Fibroblast of lung (primary cell): ENCODE data around the gene VTCN1. TPM values are rescaled to one million over a fixed set of nuclear protein-coding genes. Genes with fewer than 3 reads are reported as not detected.

ENCODE experiments used
- DNase-seq, 2 donors: peaks; one replicate each; pipeline versions ENCODE4 v3.0.0 to v3.0.0-alpha.2; 2010; ENCODE audit warnings: low read depth in 2 of 2
- H2AFZ ChIP-seq: 2 replicates; pipeline ENCODE4 v1.5.1; 2012; ENCODE audit warnings: low read length, control low read depth, inconsistent platforms
- H3K27ac ChIP-seq: 2 replicates; pipeline ENCODE4 v1.5.1; 2011; ENCODE audit warnings: low read length, control low read depth; ENCODE audit not compliant: insufficient read depth
- H3K27me3 ChIP-seq: 2 replicates; pipeline ENCODE4 v1.5.1; 2011; ENCODE audit warnings: mild to moderate bottlenecking, low read length; ENCODE audit not compliant: control insufficient read depth, insufficient read depth
- H3K36me3 ChIP-seq: 2 replicates; pipeline ENCODE4 v1.5.1; 2011; ENCODE audit warnings: low read length; ENCODE audit not compliant: control insufficient read depth, insufficient read depth
- H3K4me1 ChIP-seq: 2 replicates; pipeline ENCODE4 v1.5.1; 2011; ENCODE audit warnings: low read length; ENCODE audit not compliant: control insufficient read depth, insufficient read depth; ENCODE audit errors: extremely low read depth
- H3K4me2 ChIP-seq: 2 replicates; pipeline ENCODE4 v1.5.1; 2011; ENCODE audit warnings: low read length, control low read depth; ENCODE audit not compliant: insufficient read depth; ENCODE audit errors: extremely low read depth
- H3K4me3 ChIP-seq, 4 experiments: fragments of 200-600 bp in 1 of 4; sonication (generic) in 1 of 4; replicated peaks in 1 of 4; 2 replicates each; pipeline ENCODE4 v1.5.1; 2011 to 2016; ENCODE audit warnings: low read length in 4 of 4, low read depth in 3 of 4, mild to moderate bottlenecking in 3 of 4, control low read depth in 2 of 4, inconsistent platforms in 1 of 4, mixed read lengths in 1 of 4; ENCODE audit not compliant: insufficient read depth in 1 of 4; ENCODE audit errors: control extremely low read depth in 1 of 4
- H3K79me2 ChIP-seq: 2 replicates; pipeline ENCODE4 v1.5.1; 2012; ENCODE audit warnings: mild to moderate bottlenecking, low read length, inconsistent platforms; ENCODE audit not compliant: control insufficient read depth, insufficient read depth
- H3K9ac ChIP-seq: 2 replicates; pipeline ENCODE4 v1.5.1; 2011; ENCODE audit warnings: mild to moderate bottlenecking, low read length, control low read depth; ENCODE audit not compliant: insufficient read depth
- H3K9me3 ChIP-seq: 2 replicates; pipeline ENCODE4 v1.5.1; 2012; ENCODE audit warnings: low read depth, low read length; ENCODE audit not compliant: control insufficient read depth, insufficient read depth
- H4K20me1 ChIP-seq: 2 replicates; pipeline ENCODE4 v1.5.1; 2011; ENCODE audit warnings: low read length; ENCODE audit not compliant: control insufficient read depth, insufficient read depth; ENCODE audit errors: extremely low read depth
- CTCF ChIP-seq, 2 donors: IDR thresholded peaks in 1 of 2; conservative IDR thresholded peaks in 1 of 2; 1 replicate in 1 of 2; 2 replicates in 1 of 2; pipeline ENCODE4 v1.5.1; 2011 to 2012; ENCODE audit warnings: low read length in 2 of 2, control low read depth in 1 of 2, inconsistent platforms in 1 of 2, low read depth in 1 of 2, mild to moderate bottlenecking in 1 of 2
- EZH2 ChIP-seq: IDR thresholded peaks from 2 replicates; pipeline ENCODE4 v1.5.1; 2012; ENCODE audit warnings: low read length, control low read depth, mild to moderate bottlenecking; ENCODE audit errors: missing control alignments
- polyA plus RNA-seq, 2 donors: library from polyadenylated mRNA; depleted of rRNA in 1 of 2; stranded (reverse) in 1 of 2; unstranded in 1 of 2; fragments of >200 nt; gene quantifications; 2 replicates each; pipeline ENCODE4 v1.2.1, GENCODE V29; 2011 to 2012; ENCODE audit warnings: missing spikeins in 1 of 2
- total RNA-seq: library from RNA; depleted of rRNA; stranded (reverse); fragments of >200 nt; gene quantifications from 2 replicates; pipeline ENCODE4 v1.2.1, GENCODE V29; 2014

VTCN1 gene
- total and polyA plus RNA-seq, 2 donors (not counting 1 experiment from before 2014, with no cell fraction given) = 0.03 TPM; not detected in 1

GRCh38 chr1:117135329-117135728, 75.4 kb downstream of the VTCN1 start:
- no peak for DNase-seq
- TF ChIP-seq EZH2 (no peak), CTCF (conservative IDR thresholded peaks at IDR 0.05 in 1 of 2, IDR thresholded peaks at IDR 0.05 in 1 of 2; ENCODE audit: low read depth in 1 of 2, low read length in 2 of 2) (no peak)
- Histone ChIP-seq H3K4me1 (no peaks in the 10 kb centered on the region), H3K27ac (no peak overlapping the region), H3K4me3 (no peak overlapping the region), H3K79me2 (no peaks in the 10 kb centered on the region), H3K27me3 (no peaks in the 10 kb centered on the region), H3K4me2 (no peak overlapping the region), H3K9ac (no peak overlapping the region), H4K20me1 (no peaks in the 10 kb centered on the region), H3K9me3 (no peaks in the 10 kb centered on the region), H3K36me3 (no peaks in the 10 kb centered on the region), H2AFZ (no peak overlapping the region)

GRCh38 chr1:117130526-117130925, 80.2 kb downstream of the VTCN1 start:
- Histone ChIP-seq H3K9ac (no peak overlapping the region), H3K27ac (no peak overlapping the region), H3K79me2 (no peaks in the 10 kb centered on the region), H3K4me2 (no peak overlapping the region), H3K27me3 (peaks cover 6% of the 10 kb centered on the region), H3K9me3 (no peaks in the 10 kb centered on the region), H3K4me3 (no peak overlapping the region), H2AFZ (no peak overlapping the region), H4K20me1 (no peaks in the 10 kb centered on the region), H3K4me1 (peaks cover 2% of the 10 kb centered on the region), H3K36me3 (no peaks in the 10 kb centered on the region)
- no peak for TF ChIP-seq EZH2
- TF ChIP-seq CTCF (conservative IDR thresholded peaks at IDR 0.05 in 1 of 2, IDR thresholded peaks at IDR 0.05 in 1 of 2; ENCODE audit: low read depth in 1 of 2, low read length in 2 of 2) = no peak
- no peak for DNase-seq

GRCh38 chr1:117128323-117129079, 82.2 kb downstream of the VTCN1 start:
- Histone ChIP-seq H3K9ac (no peak overlapping the region), H3K4me2 (no peak overlapping the region), H3K27ac (no peak overlapping the region), H3K4me1 (peaks cover 2% of the 10 kb centered on the region), H3K79me2 (no peaks in the 10 kb centered on the region), H2AFZ (peak overlapping the region; percentile 62), H3K36me3 (no peaks in the 10 kb centered on the region), H3K4me3 (no peak overlapping the region), H3K9me3 (no peaks in the 10 kb centered on the region), H4K20me1 (no peaks in the 10 kb centered on the region), H3K27me3 (peaks cover 7% of the 10 kb centered on the region)
- DNase-seq = peak; percentile 45 to 76
- TF ChIP-seq CTCF (conservative IDR thresholded peaks at IDR 0.05 in 1 of 2, IDR thresholded peaks at IDR 0.05 in 1 of 2; ENCODE audit: low read depth in 1 of 2, low read length in 2 of 2) = peak; percentile 42 to 51
- TF ChIP-seq EZH2 = no peak
